ENCODE results near the gene RASL10A. TPM values are rescaled to one million over a fixed set of nuclear protein-coding genes. Genes with fewer than 3 reads are reported as not detected.

Gene RASL10A
- total and polyA plus RNA-seq, 2 experiments from 2014 or later = 1.6 to 3.0 TPM

- Histone ChIP-seq H2AFZ (no peak overlapping the region), H4K20me1 (replicated peaks; ENCODE audit: insufficient read depth) (no peaks in the 10 kb centered on the region; the same call in 1 of the 2 replicates), H3K4me1 (ENCODE audit: insufficient read depth) (no peaks in the 10 kb centered on the region), H3K4me2 (no peak overlapping the region), H3K27ac (ENCODE audit: low read depth) (no peak overlapping the region), H3F3A (replicated peaks; ENCODE audit: low read depth) (no peaks in the 10 kb centered on the region), H3K36me3 (ENCODE audit: insufficient read depth) (peaks cover 8% of the 10 kb centered on the region; the same call in 1 of the 2 replicates), H3K4me3 (no peak overlapping the region), H3K79me2 (replicated peaks; ENCODE audit: insufficient read depth) (no peaks in the 10 kb centered on the region), H3K27me3 (ENCODE audit: insufficient read depth) (no peaks in the 10 kb centered on the region), H3K9me2 (ENCODE audit: insufficient read depth) (no peaks in the 10 kb centered on the region)
- no peak overlapping the region for H3K4me3 Mint-ChIP-seq
- peaks cover 41% of the 10 kb centered on the region for H3K36me3 Mint-ChIP-seq (ENCODE audit: low read depth)
- no peak for ATAC-seq
- H3K27ac Mint-ChIP-seq = no peak overlapping the region
- no peaks in the 10 kb centered on the region for H3K9me3 Mint-ChIP-seq
- DNase-seq (ENCODE audit: low spot score) = no peak
- H3K27me3 Mint-ChIP-seq (ENCODE audit: insufficient read depth, low read depth, poor library complexity) = peaks cover 8% of the 10 kb centered on the region
- no peaks in the 10 kb centered on the region for H3K4me1 Mint-ChIP-seq
- TF ChIP-seq, protein P1, sequence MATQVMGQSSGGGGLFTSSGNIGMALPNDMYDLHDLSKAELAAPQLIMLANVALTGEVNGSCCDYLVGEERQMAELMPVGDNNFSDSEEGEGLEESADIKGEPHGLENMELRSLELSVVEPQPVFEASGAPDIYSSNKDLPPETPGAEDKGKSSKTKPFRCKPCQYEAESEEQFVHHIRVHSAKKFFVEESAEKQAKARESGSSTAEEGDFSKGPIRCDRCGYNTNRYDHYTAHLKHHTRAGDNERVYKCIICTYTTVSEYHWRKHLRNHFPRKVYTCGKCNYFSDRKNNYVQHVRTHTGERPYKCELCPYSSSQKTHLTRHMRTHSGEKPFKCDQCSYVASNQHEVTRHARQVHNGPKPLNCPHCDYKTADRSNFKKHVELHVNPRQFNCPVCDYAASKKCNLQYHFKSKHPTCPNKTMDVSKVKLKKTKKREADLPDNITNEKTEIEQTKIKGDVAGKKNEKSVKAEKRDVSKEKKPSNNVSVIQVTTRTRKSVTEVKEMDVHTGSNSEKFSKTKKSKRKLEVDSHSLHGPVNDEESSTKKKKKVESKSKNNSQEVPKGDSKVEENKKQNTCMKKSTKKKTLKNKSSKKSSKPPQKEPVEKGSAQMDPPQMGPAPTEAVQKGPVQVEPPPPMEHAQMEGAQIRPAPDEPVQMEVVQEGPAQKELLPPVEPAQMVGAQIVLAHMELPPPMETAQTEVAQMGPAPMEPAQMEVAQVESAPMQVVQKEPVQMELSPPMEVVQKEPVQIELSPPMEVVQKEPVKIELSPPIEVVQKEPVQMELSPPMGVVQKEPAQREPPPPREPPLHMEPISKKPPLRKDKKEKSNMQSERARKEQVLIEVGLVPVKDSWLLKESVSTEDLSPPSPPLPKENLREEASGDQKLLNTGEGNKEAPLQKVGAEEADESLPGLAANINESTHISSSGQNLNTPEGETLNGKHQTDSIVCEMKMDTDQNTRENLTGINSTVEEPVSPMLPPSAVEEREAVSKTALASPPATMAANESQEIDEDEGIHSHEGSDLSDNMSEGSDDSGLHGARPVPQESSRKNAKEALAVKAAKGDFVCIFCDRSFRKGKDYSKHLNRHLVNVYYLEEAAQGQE (IDR thresholded peaks at IDR 0.05; ENCODE audit: unreplicated experiment) = no peak
- TF ChIP-seq JUNB (IDR thresholded peaks at IDR 0.05; ENCODE audit: unreplicated experiment) (no peak), ETS1 (IDR thresholded peaks at IDR 0.05) (no peak), CTCF (conservative IDR thresholded peaks at IDR 0.05; ENCODE audit: low read depth in 2 of 2) (no peak)
- TF ChIP-seq, protein P2, sequence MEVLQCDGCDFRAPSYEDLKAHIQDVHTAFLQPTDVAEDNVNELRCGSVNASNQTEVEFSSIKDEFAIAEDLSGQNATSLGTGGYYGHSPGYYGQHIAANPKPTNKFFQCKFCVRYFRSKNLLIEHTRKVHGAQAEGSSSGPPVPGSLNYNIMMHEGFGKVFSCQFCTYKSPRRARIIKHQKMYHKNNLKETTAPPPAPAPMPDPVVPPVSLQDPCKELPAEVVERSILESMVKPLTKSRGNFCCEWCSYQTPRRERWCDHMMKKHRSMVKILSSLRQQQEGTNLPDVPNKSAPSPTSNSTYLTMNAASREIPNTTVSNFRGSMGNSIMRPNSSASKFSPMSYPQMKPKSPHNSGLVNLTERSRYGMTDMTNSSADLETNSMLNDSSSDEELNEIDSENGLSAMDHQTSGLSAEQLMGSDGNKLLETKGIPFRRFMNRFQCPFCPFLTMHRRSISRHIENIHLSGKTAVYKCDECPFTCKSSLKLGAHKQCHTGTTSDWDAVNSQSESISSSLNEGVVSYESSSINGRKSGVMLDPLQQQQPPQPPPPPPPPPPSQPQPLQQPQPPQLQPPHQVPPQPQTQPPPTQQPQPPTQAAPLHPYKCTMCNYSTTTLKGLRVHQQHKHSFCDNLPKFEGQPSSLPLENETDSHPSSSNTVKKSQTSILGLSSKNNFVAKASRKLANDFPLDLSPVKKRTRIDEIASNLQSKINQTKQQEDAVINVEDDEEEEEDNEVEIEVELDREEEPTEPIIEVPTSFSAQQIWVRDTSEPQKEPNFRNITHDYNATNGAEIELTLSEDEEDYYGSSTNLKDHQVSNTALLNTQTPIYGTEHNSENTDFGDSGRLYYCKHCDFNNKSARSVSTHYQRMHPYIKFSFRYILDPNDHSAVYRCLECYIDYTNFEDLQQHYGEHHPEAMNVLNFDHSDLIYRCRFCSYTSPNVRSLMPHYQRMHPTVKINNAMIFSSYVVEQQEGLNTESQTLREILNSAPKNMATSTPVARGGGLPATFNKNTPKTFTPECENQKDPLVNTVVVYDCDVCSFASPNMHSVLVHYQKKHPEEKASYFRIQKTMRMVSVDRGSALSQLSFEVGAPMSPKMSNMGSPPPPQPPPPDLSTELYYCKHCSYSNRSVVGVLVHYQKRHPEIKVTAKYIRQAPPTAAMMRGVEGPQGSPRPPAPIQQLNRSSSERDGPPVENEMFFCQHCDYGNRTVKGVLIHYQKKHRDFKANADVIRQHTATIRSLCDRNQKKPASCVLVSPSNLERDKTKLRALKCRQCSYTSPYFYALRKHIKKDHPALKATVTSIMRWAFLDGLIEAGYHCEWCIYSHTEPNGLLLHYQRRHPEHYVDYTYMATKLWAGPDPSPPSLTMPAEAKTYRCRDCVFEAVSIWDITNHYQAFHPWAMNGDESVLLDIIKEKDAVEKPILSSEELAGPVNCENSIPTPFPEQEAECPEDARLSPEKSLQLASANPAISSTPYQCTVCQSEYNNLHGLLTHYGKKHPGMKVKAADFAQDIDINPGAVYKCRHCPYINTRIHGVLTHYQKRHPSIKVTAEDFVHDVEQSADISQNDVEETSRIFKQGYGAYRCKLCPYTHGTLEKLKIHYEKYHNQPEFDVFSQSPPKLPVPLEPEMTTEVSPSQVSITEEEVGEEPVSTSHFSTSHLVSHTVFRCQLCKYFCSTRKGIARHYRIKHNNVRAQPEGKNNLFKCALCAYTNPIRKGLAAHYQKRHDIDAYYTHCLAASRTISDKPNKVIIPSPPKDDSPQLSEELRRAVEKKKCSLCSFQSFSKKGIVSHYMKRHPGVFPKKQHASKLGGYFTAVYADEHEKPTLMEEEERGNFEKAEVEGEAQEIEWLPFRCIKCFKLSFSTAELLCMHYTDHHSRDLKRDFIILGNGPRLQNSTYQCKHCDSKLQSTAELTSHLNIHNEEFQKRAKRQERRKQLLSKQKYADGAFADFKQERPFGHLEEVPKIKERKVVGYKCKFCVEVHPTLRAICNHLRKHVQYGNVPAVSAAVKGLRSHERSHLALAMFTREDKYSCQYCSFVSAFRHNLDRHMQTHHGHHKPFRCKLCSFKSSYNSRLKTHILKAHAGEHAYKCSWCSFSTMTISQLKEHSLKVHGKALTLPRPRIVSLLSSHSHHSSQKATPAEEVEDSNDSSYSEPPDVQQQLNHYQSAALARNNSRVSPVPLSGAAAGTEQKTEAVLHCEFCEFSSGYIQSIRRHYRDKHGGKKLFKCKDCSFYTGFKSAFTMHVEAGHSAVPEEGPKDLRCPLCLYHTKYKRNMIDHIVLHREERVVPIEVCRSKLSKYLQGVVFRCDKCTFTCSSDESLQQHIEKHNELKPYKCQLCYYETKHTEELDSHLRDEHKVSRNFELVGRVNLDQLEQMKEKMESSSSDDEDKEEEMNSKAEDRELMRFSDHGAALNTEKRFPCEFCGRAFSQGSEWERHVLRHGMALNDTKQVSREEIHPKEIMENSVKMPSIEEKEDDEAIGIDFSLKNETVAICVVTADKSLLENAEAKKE (CRISPR knock-in tag; IDR thresholded peaks at IDR 0.05) = no peak
Measured at GRCh38 chr22:29337631-29338284, 22.3 kb upstream of the RASL10A start.

Data from GM23338 (cell line).